Cerebellar nuclear complex (tissue), 1 donor: Measurements from ENCODE around the gene PDSS2.
"Not testable (repeated sequence)": the region's sequence is repeated elsewhere in the genome, so short reads cannot be mapped to it uniquely, and the experiment has no call there.

Experiments used
- DNase-seq, 2 experiments: peaks; one replicate each; lab custom pipeline; 2025; lab: John Stamatoyannopoulos, UW

Gene PDSS2

GRCh38 chr6:107473660-107474059, 14.3 kb upstream of the PDSS2 start:
- DNase-seq = no peak

GRCh38 chr6:107470364-107470763, 11.0 kb upstream of the PDSS2 start:
- no peak for DNase-seq

GRCh38 chr6:107466062-107466461, 6.7 kb upstream of the PDSS2 start:
- DNase-seq = no peak

- no peak for DNase-seq
Measured at GRCh38 chr6:107460083-107460631, 793 bp upstream of the PDSS2 start.

- no peak for DNase-seq
Measured at GRCh38 chr6:107458672-107459282, 587 bp downstream of the PDSS2 start.

- no peak for DNase-seq
Measured at GRCh38 chr6:107448776-107449175, 10.6 kb downstream of the PDSS2 start.

GRCh38 chr6:107447663-107448216, 11.6 kb downstream of the PDSS2 start:
- DNase-seq = no peak

- DNase-seq = no peak
Measured at GRCh38 chr6:107444277-107444676, 15.1 kb downstream of the PDSS2 start.

GRCh38 chr6:107443608-107444267, 15.6 kb downstream of the PDSS2 start:
- no peak for DNase-seq

GRCh38 chr6:107442938-107443607, 16.3 kb downstream of the PDSS2 start:
- no peak for DNase-seq

- DNase-seq = no peak
Measured at GRCh38 chr6:107441682-107442081, 17.7 kb downstream of the PDSS2 start.

GRCh38 chr6:107440936-107441335, 18.4 kb downstream of the PDSS2 start:
- DNase-seq = no peak

- DNase-seq = no peak
Measured at GRCh38 chr6:107439406-107439805, 20.0 kb downstream of the PDSS2 start.

GRCh38 chr6:107437691-107438090, 21.7 kb downstream of the PDSS2 start:
- DNase-seq = no peak

GRCh38 chr6:107436881-107437280, 22.5 kb downstream of the PDSS2 start:
- no peak for DNase-seq

- DNase-seq = no peak
Measured at GRCh38 chr6:107435798-107436197, 23.6 kb downstream of the PDSS2 start.

- no peak for DNase-seq
Measured at GRCh38 chr6:107434812-107435211, 24.6 kb downstream of the PDSS2 start.

GRCh38 chr6:107425951-107426350, 33.4 kb downstream of the PDSS2 start:
- DNase-seq = not testable (repeated sequence)

- DNase-seq = no peak
Measured at GRCh38 chr6:107423474-107423990, 35.8 kb downstream of the PDSS2 start.

GRCh38 chr6:107421696-107422256, 37.6 kb downstream of the PDSS2 start:
- no peak for DNase-seq

- DNase-seq = no peak
Measured at GRCh38 chr6:107419733-107420132, 39.6 kb downstream of the PDSS2 start.

- no peak for DNase-seq
Measured at GRCh38 chr6:107418118-107418517, 41.2 kb downstream of the PDSS2 start.
